H7 (cell line): ENCODE results near the gene NKAP. TPM values are rescaled to one million over a fixed set of nuclear protein-coding genes. Genes with fewer than 3 reads are reported as not detected.

Source experiments
- total RNA-seq: library from RNA; depleted of rRNA; stranded (reverse); fragments of >200 nt; shearing (Covaris generic); gene quantifications from 2 replicates; pipeline ENCODE4 v1.2.3, GENCODE V29; 2014; rRNA removed

NKAP gene
- total RNA-seq, 1 experiment from 2014 or later = 4.8 TPM

Other genes starting within 250 kb of the NKAP start
- gene SOWAHD, start 185.2 kb downstream of the NKAP start, total RNA-seq = 1.8 and 3.2 TPM in 2 replicates
- 1,219 and 1,278 TPM in 2 replicates for gene RPL39, start 152.1 kb downstream of the NKAP start, total RNA-seq
- 3.9 and 6.2 TPM in 2 replicates for gene UPF3B, start 90.8 kb downstream of the NKAP start, total RNA-seq
- gene RNF113A, start 72.0 kb downstream of the NKAP start, total RNA-seq = 15.4 and 16.2 TPM in 2 replicates
- 73.1 and 79.1 TPM in 2 replicates for gene NDUFA1, start 71.9 kb downstream of the NKAP start, total RNA-seq
- not detected in 2 replicates for gene AKAP14, start 47.9 kb downstream of the NKAP start, total RNA-seq
- not detected in 2 replicates for gene RHOXF2B, start 133.9 kb upstream of the NKAP start, total RNA-seq
- not detected in 2 replicates for gene RHOXF1, start 172.2 kb upstream of the NKAP start, total RNA-seq
- not detected in 2 replicates for gene RHOXF2, start 214.9 kb upstream of the NKAP start, total RNA-seq